K562 (cell line): ENCODE data around the gene PRKG1. TPM values are rescaled to one million over a fixed set of nuclear protein-coding genes. Genes with fewer than 3 reads are reported as not detected.

ENCODE experiments used
- AFF4 ChIP-seq: sonication (generic); formaldehyde crosslinking; IDR thresholded peaks from 2 replicates; pipeline ENCODE4 v1.8.0; 2023; ENCODE audit warnings: mild to moderate bottlenecking, missing genetic modification reagents
- BCOR ChIP-seq: fragments of 450-650 bp; IDR thresholded peaks from 2 replicates; pipeline ENCODE4 v1.6.1; 2016
- CEBPB ChIP-seq: fragments of 450-650 bp; IDR thresholded peaks from 2 replicates; pipeline ENCODE4 v1.6.1; 2016; ENCODE audit warnings: missing genetic modification characterization, missing compliant biosample characterization
- E2F3 ChIP-seq: fragments of 250-450 bp; sonication (Bioruptor Pico); IDR thresholded peaks from 2 replicates; pipeline ENCODE4 v1.4.0; 2020; ENCODE audit warnings: mild to moderate bottlenecking
- EP400 ChIP-seq: fragments of 450-650 bp; IDR thresholded peaks from 2 replicates; pipeline ENCODE4 v1.6.1; 2017; ENCODE audit warnings: antibody characterized with exemption, mild to moderate bottlenecking, moderate library complexity
- EZH2 ChIP-seq: IDR thresholded peaks from 2 replicates; pipeline ENCODE4 v1.6.1; 2012; ENCODE audit warnings: low read depth, mild to moderate bottlenecking, inconsistent platforms, low read length, borderline replicate concordance
- GTF2E2 ChIP-seq: fragments of 200-800 bp; sonication (Bioruptor generic); IDR thresholded peaks from 2 replicates; pipeline ENCODE4 v1.6.1; 2016; ENCODE audit warnings: missing genetic modification characterization, missing compliant biosample characterization
- NCOA1 ChIP-seq: fragments of 450-650 bp; IDR thresholded peaks from 2 replicates; pipeline ENCODE4 v1.6.1; 2016; ENCODE audit warnings: low read depth
- PREB ChIP-seq: sonication (generic); formaldehyde crosslinking; IDR thresholded peaks from 2 replicates; pipeline ENCODE4 v1.8.1; 2023; ENCODE audit warnings: mild to moderate bottlenecking, missing genetic modification reagents
- SIN3B ChIP-seq: fragments of 450-650 bp; IDR thresholded peaks from 2 replicates; pipeline ENCODE4 v1.6.1; 2017; ENCODE audit warnings: low read depth, mild to moderate bottlenecking, moderate library complexity
- ZNF239 ChIP-seq: fragments of 250-450 bp; sonication (Bioruptor Pico); IDR thresholded peaks from 2 replicates; pipeline ENCODE4 v1.4.0; 2020; ENCODE audit warnings: mild to moderate bottlenecking
- ZNF551 ChIP-seq: fragments of 250-450 bp; sonication (Bioruptor Pico); IDR thresholded peaks from 2 replicates; pipeline ENCODE4 v1.5.0; 2021; ENCODE audit warnings: mild to moderate bottlenecking, moderate library complexity
- polyA plus RNA-seq, 8 experiments: library from polyadenylated mRNA; depleted of rRNA in 4 of 8; stranded (reverse) in 5 of 8; unstranded in 3 of 8; fragments of >200 nt; fragmentation: Nextera tagmentation in 2 of 8; fragmentation: Illumina TruSeq in 1 of 8; extraction: Ambion mirVana in 2 of 8; extraction: Trizol in 1 of 8; gene quantifications; 2 replicates each; pipeline versions ENCODE4 v1.2.1 to v1.2.3, GENCODE V29; 2011 to 2014; ENCODE audit warnings: inconsistent platforms in 1 of 8, missing spikeins in 1 of 8
- total RNA-seq, 7 experiments: library from RNA; depleted of rRNA in 6 of 7; stranded (reverse); fragments of >200 nt in 6 of 7; fragmentation: Illumina TruSeq in 2 of 7; extraction: Trizol in 2 of 7; gene quantifications; 2 replicates each; pipeline versions ENCODE4 v1.2.1 to v1.2.3, GENCODE V29; 2011 to 2021; ENCODE audit warnings: low replicate concordance in 1 of 7

PRKG1 gene
- total and polyA plus RNA-seq, 9 of the 15 experiments (the other 6 are each of a cell fraction or from before 2014, with no cell fraction given) = 0.22 TPM; not detected in 8

GRCh38 chr10:52335665-52336064 lies 1261.4 kb downstream of the PRKG1 start (continued):
- TF ChIP-seq ZNF551 (CRISPR knock-in tag) = no peak
- no peak for TF ChIP-seq GTF2E2 (tag)
- no peak for TF ChIP-seq AFF4 (CRISPR knock-in tag)
- TF ChIP-seq NCOA1 = no peak
- no peak for TF ChIP-seq EP400
- TF ChIP-seq ZNF239 (CRISPR knock-in tag) = no peak
- no peak for TF ChIP-seq E2F3 (CRISPR knock-in tag)
- TF ChIP-seq BCOR = no peak
- no peak for TF ChIP-seq CEBPB (tag)
- no peak for TF ChIP-seq PREB
- no peak for TF ChIP-seq EZH2
- no peak for TF ChIP-seq SIN3B
- TF ChIP-seq, all 486 proteins: peak for 0
